ENCODE measurements around the gene THAP11.
"Not testable (repeated sequence)": the region's sequence is repeated elsewhere in the genome, so short reads cannot be mapped to it uniquely, and the experiment has no call there.

DNA sequence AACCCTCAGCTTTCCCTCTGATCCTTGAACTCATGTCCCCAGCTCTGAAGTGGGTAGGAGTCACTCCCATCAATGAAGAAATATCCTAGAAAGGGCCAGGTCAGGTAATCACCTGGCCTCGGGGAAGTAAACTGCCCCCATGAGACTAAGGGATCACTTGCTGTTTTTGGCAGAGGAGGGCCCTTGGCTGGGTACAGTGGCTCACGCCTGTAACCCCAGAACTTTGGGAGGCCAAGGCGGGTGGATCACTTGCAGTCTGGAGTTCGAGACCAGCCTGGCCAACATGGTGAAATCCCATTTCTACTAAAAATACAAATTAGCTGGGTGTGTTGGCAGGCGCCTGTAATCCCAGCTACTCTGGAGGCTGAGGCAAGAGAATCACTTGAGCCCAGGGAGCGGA lies 21.9 kb downstream of the THAP11 start:
- not testable (repeated sequence) for TF ChIP-seq EZH2phosphoT487 (IDR thresholded peaks at IDR 0.05; ENCODE audit: insufficient read depth, low read depth); EZH2 (IDR thresholded peaks at IDR 0.05; ENCODE audit: insufficient read depth, poor library complexity, severe bottlenecking)

Measured in GM23248 (cell line).